ENCODE results near the gene RAD18.
A peak's percentile ranks its signal among the peaks of the same experiment; 100 is the strongest.

The RAD18 gene

GRCh38 chr3:8963137-8963853 is at the start of gene RAD18:
Gene RAD18 (minus strand): TSS chr3:8963472. CDS start chr3:8963385, 87 bp downstream.
- peak; percentile 95 for DNase-seq

DNA sequence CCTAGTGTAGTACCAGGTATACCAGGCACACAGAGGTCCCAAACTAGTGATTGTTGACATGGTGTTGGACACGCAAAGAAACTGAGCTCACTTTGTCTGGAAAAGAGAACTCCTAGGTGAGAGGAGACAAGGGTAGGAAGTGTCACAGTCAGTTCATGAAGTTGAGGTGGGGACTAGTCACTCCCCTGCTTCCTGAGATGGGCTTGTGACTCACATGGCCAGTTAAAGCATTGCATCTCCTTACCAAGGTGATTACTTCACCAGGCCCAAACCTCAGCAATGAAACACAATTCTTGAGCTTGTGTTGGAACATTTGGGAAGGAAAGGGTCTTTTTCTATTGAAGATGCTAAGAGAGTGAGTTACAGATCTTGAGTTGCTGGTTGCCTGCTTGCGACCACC is 49.2 kb upstream of the RAD18 start:
- DNase-seq: peak; percentile 14

DNA sequence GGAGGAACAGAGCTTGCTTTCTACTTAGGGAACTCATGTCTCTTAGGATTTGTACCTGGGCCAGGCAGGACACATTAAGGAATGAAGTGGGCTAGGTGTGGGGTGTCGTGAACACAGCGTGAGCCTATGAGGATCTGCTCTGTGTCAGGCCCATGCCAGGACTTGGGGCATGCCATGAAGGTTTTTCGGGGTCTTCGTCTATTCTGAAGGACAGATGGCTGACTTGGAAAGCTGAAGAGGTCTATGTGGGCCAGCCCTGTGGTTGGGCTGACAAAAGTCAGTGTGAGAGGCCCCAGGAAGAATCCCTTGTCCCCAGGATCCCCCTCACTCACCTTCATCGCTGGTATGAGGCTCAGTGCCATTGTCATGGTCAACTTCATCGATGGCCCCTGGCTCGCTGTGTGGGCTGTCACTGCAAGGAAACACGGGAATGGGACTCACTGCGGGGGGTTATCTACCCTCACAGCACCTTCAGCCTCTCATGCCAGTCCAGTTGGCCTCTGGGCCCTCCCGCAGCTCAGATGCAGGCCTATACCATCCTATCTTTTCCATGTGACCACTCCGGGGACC is 46.8 kb upstream of the RAD18 start:
- no peak for DNase-seq

DNA sequence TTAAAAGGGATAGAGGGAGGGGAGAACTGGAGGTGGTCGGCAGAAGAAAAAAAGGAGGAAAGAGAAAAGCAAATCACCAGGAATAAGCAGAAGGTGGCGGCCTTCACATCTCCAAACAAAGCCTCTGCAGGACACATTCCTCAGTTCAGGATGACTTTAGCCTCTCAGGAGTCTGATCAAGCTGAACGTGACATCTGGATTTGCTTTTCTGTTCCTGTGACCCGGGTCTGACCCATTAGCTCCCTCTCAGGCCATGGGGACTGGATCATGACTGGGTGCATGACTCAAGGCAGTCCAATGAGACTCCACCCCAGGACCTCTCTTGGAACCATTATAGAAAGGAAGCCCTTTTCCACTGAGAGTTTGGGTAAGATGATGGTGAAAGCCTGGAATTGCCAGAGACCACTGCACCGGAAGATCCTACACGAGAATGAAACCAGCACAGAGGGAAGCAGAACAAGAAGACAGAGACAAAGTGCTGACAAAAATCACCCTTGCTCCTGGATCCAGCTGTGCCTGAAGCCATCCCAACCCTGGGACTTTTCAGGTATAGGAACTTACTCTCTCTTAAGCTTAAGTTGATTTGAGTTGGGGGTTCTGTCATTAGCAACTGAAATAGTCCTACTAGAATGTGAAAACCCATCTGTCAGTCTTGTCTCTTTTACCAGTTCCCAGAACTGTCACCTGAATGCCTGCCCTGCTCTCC is 45.4 kb upstream of the RAD18 start:
- DNase-seq: no peak

DNA sequence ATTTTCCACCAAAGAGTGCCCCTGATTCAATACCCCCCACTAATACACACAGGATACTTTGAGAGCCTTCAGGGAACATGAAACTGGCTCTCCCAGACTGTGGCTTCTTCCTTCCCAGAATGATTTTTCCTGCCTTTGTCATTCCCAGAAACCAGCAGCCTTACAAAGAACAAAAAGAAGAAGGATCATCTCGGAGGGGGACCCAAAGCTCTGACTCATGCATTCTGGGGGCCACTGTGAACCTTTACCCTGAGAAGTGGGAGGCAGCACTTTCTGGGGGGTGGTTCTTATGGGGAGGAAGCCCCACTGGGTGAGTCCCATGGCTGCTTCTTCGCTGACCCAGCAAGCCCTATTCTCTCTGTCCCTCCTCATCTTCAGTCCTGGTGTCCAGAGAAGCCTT is 44.7 kb upstream of the RAD18 start:
- no peak for DNase-seq

- no peak for DNase-seq
Measured at GRCh38 chr3:9007213-9007612, 43.9 kb upstream of the RAD18 start.

- DNase-seq: no peak
Measured at GRCh38 chr3:9000041-9000440, 36.8 kb upstream of the RAD18 start.

DNA sequence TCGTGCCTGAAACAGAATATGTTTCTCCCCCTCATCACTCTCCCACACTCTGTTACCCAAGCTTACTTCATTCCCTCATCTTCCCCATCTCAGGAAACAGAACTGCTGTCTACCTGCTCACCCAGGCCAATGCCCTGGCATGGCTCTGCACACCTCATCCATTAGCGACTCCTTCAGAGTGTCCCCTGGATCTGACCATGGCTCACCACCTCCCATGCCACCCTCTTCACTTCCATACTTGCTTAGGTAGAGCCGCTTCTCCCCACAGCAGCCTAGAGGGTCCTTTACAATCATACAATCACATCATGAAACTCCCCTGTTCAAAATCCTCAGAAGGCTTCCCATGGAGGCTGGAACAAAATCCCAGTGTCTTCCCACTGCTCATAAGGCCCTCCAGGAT is 33.9 kb upstream of the RAD18 start:
- no peak for DNase-seq

- no peak for DNase-seq
Measured at GRCh38 chr3:8996681-8997121, 33.4 kb upstream of the RAD18 start.

GRCh38 chr3:8996216-8996615 is 32.9 kb upstream of the RAD18 start:
- DNase-seq: no peak

- DNase-seq: no peak
Measured at GRCh38 chr3:8994226-8994625, 31.0 kb upstream of the RAD18 start.

DNA sequence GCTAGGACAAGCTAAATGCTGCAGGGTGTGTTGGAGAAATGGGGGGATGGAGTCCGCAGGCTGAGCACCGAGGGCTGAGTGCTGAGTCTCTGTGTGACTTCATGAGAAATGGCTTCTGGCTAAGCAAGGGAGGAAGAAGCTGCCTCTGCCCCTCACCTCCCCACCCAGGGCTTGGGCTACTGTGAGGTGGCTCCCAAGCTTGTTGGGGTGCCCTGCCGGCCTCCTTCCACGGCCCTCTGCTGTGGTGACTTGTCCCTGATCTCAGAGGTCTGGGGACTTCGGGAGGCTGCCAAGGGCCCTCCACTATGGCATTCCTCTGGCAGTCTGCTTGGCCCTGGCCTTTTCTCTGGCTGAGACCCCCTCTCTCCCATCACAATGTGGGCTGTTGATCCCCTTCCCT is 30.1 kb upstream of the RAD18 start:
- DNase-seq: no peak

DNA sequence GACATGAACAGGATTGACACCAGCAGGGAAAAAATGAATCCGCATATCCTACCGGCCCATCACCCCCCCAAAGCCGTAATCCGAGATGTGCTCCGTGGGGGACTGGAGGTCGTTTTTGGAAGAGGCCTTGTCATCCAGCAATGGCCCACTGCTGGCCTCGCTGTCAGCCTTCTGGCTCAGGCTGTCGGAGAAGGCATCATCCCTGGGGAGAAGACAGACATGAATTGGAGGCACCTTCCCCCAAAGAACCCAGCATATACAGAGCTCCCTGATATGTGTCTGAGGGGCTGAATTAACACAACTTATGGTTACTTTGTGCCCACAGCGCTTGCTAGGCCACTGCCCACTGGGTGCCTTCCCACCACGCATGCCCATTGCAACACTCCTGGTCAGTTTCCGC is 29.6 kb upstream of the RAD18 start:
- DNase-seq: no peak

- DNase-seq: no peak
Measured at GRCh38 chr3:8992199-8992598, 28.9 kb upstream of the RAD18 start.

GRCh38 chr3:8990266-8991215 is 27.3 kb upstream of the RAD18 start:
- DNase-seq: no peak

- DNase-seq: no peak
Measured at GRCh38 chr3:8988791-8989558, 25.7 kb upstream of the RAD18 start.

- no peak for DNase-seq
Measured at GRCh38 chr3:8988384-8988655, 25.0 kb upstream of the RAD18 start.

GRCh38 chr3:8987645-8988383 is 24.5 kb upstream of the RAD18 start:
- peak; percentile 66 for DNase-seq

GRCh38 chr3:8987226-8987625 is 24.0 kb upstream of the RAD18 start:
- no peak for DNase-seq

GRCh38 chr3:8986741-8987140 is 23.5 kb upstream of the RAD18 start:
- no peak for DNase-seq

DNA sequence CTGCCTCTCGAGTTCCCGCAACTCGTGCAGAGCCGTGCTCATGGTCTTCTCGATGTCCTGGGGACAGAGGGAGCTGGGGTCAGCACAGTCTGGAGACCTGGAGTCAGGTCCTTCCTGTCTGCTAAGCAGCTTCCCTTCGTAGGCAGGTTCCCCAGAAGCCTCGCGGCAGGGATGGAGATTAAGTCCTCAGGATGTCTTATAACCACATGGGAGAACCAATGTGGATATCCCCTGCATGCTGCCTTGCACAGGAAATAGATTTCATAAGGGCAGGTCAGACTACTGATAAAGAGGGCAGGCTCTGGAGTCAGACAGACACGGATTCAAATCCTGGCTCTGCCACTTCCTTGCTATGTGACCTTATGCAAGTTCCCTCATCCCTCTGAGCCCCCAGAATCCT is 22.6 kb upstream of the RAD18 start:
- no peak for DNase-seq

- no peak for DNase-seq
Measured at GRCh38 chr3:8985411-8985831, 22.1 kb upstream of the RAD18 start.
